CD14-positive monocyte (primary cell): ENCODE results near the gene PRTN3. TPM values are rescaled to one million over a fixed set of nuclear protein-coding genes. Genes with fewer than 3 reads are reported as not detected.
A peak's percentile ranks its signal among the peaks of the same experiment; 100 is the strongest.

Experiments used
- DNase-seq, 3 donors: peaks; one replicate each; pipeline ENCODE4 v3.0.0-alpha.2; 2011 to 2022
- H2AFZ ChIP-seq: 2 replicates; pipeline ENCODE4 v1.6.0; 2012; ENCODE audit warnings: mild to moderate bottlenecking, low read depth, low read length, inconsistent platforms; ENCODE audit not compliant: insufficient read depth, poor library complexity, severe bottlenecking
- H3K27ac ChIP-seq, 2 donors: 1 replicate in 1 of 2; 2 replicates in 1 of 2; pipeline ENCODE4 v1.5.1; 2012 to 2013; ENCODE audit warnings: low read length in 2 of 2, control low read depth in 1 of 2, inconsistent platforms in 1 of 2, low read depth in 1 of 2, mild to moderate bottlenecking in 1 of 2
- H3K27me3 ChIP-seq, 2 donors: one replicate each; pipeline versions ENCODE4 v1.6.0 to v1.6.1; 2011 to 2013; ENCODE audit warnings: low read length in 2 of 2; ENCODE audit not compliant: control insufficient read depth in 2 of 2, insufficient read depth in 2 of 2
- H3K36me3 ChIP-seq, 2 donors: replicated peaks in 1 of 2; 1 replicate in 1 of 2; 2 replicates in 1 of 2; pipeline versions ENCODE4 v1.5.1 to v1.6.1; 2012 to 2013; ENCODE audit warnings: low read length in 2 of 2, control low read depth in 1 of 2, inconsistent platforms in 1 of 2, mild to moderate bottlenecking in 1 of 2; ENCODE audit not compliant: insufficient read depth in 2 of 2, control insufficient read depth in 1 of 2
- H3K4me1 ChIP-seq, 2 donors: 1 replicate in 1 of 2; 2 replicates in 1 of 2; pipeline versions ENCODE4 v1.5.1 to v1.6.1; 2012 to 2013; ENCODE audit warnings: low read length in 2 of 2, control low read depth in 1 of 2, inconsistent platforms in 1 of 2, mild to moderate bottlenecking in 1 of 2, moderate library complexity in 1 of 2; ENCODE audit not compliant: insufficient read depth in 2 of 2, control insufficient read depth in 1 of 2
- H3K4me2 ChIP-seq: replicated peaks from 2 replicates; pipeline ENCODE3; 2012; ENCODE audit warnings: low read length, moderate library complexity, mild to moderate bottlenecking; ENCODE audit not compliant: poor library complexity, severe bottlenecking; ENCODE audit errors: extremely low read depth
- H3K4me3 ChIP-seq, 3 experiments: fragments of 200-600 bp in 1 of 3; sonication (generic) in 1 of 3; replicated peaks in 1 of 3; 1 replicate in 2 of 3; 2 replicates in 1 of 3; pipeline ENCODE4 v1.5.1; 2011 to 2013; ENCODE audit warnings: low read length in 3 of 3, mild to moderate bottlenecking in 3 of 3, control low read depth in 2 of 3, low read depth in 2 of 3, inconsistent platforms in 1 of 3, moderate library complexity in 1 of 3
- H3K79me2 ChIP-seq: 2 replicates; pipeline ENCODE4 v1.6.0; 2012; ENCODE audit warnings: mild to moderate bottlenecking, control low read depth, inconsistent platforms, low read length, moderate library complexity; ENCODE audit not compliant: insufficient read depth
- H3K9ac ChIP-seq: 2 replicates; pipeline ENCODE4 v1.6.0; 2017; ENCODE audit warnings: low read length, mild to moderate bottlenecking; ENCODE audit not compliant: insufficient read depth, poor library complexity, severe bottlenecking
- H3K9me3 ChIP-seq, 2 donors: replicated peaks in 1 of 2; 1 replicate in 1 of 2; 2 replicates in 1 of 2; pipeline versions ENCODE4 v1.5.1 to v1.6.1; 2012 to 2013; ENCODE audit warnings: low read length in 2 of 2, control low read depth in 1 of 2; ENCODE audit not compliant: control insufficient read depth in 1 of 2, insufficient read depth in 1 of 2
- H4K20me1 ChIP-seq: 2 replicates; pipeline ENCODE4 v1.6.0; 2012; ENCODE audit warnings: mild to moderate bottlenecking, low read length, control low read depth, moderate library complexity; ENCODE audit not compliant: insufficient read depth
- H3K27ac Mint-ChIP-seq, 7 donors: one replicate each; pipeline ENCODE4 v1.8.0; 2020; ENCODE audit warnings: mild to moderate bottlenecking in 7 of 7, mixed read lengths in 7 of 7, moderate library complexity in 6 of 7, inconsistent platforms in 2 of 7
- H3K27me3 Mint-ChIP-seq, 3 donors: one replicate each; pipeline ENCODE4 v1.8.0; 2021 to 2022; ENCODE audit warnings: low read depth in 3 of 3, mild to moderate bottlenecking in 3 of 3, mixed read lengths in 3 of 3, moderate library complexity in 3 of 3, inconsistent platforms in 1 of 3
- H3K36me3 Mint-ChIP-seq, 2 donors: one replicate each; pipeline ENCODE4 v1.8.0; 2020; ENCODE audit warnings: mixed read lengths in 2 of 2, inconsistent platforms in 1 of 2, mild to moderate bottlenecking in 1 of 2
- H3K4me1 Mint-ChIP-seq: one replicate; pipeline ENCODE4 v1.8.0; 2020; ENCODE audit warnings: mild to moderate bottlenecking, mixed read lengths
- H3K4me3 Mint-ChIP-seq, 2 donors: one replicate each; pipeline ENCODE4 v1.8.0; 2020; ENCODE audit warnings: mild to moderate bottlenecking in 2 of 2, mixed read lengths in 2 of 2, moderate library complexity in 1 of 2
- H3K9me3 Mint-ChIP-seq, 7 donors: one replicate each; pipeline ENCODE4 v1.8.0; 2020 to 2022; ENCODE audit warnings: mixed read lengths in 7 of 7, mild to moderate bottlenecking in 6 of 7, moderate library complexity in 6 of 7, inconsistent platforms in 2 of 7
- CTCF ChIP-seq: fragments of 200-600 bp; IDR thresholded peaks from one replicate; pipeline ENCODE4 v1.8.0; 2022; ENCODE audit warnings: antibody characterized with exemption, mild to moderate bottlenecking
- WGBS: methylation state at CpG from one replicate; pipeline ENCODE4 v1.1.5; 2013; ENCODE audit warnings: missing lambda C conversion rate; ENCODE audit not compliant: insufficient coverage; 5-methylcytosine and 5-hydroxymethylcytosine counted together
- intact Hi-C, 2 donors: fragments of 100-400 bp; cut with micrococcal nuclease; formaldehyde crosslinking; loops; one replicate each; pipeline versions ENCODE4 v1.15.0 to v1.15.1; 2023
- polyA plus RNA-seq, 3 donors: library from polyadenylated mRNA; depleted of rRNA in 1 of 3; unstranded in 2 of 3; stranded (reverse) in 1 of 3; fragments of 300-500 nt in 2 of 3; fragments of >200 nt in 1 of 3; fragmentation: Illumina TruSeq in 2 of 3; gene quantifications; 1 replicate in 2 of 3; 2 replicates in 1 of 3; pipeline ENCODE4 v1.2.3, GENCODE V29; 2012 to 2021

Gene PRTN3
- polyA plus RNA-seq, 3 donors, result 0.11 TPM; not detected in 2

- H3K4me1 Mint-ChIP-seq, result peaks cover 28% of the 10 kb centered on the region
- H3K27ac Mint-ChIP-seq, result peak overlapping the region; percentile 45 to 91 (median 77)
- H3K4me1 ChIP-seq, result peaks cover 40 to 47% of the 10 kb centered on the region in 2 donors
- H4K20me1 ChIP-seq, result peaks cover 50% of the 10 kb centered on the region
- H2AFZ ChIP-seq, result no peak overlapping the region
- no peaks in the 10 kb centered on the region for H3K9me3 ChIP-seq
- intact Hi-C loops, result loop anchor here in 1 of 2 donors (2.0 to 5.0 kb wide), 2 partner anchors 95 to 135 kb away; partner anchors contain the start of gene RNF126
- peaks cover 55% of the 10 kb centered on the region for H3K79me2 ChIP-seq
- H3K36me3 ChIP-seq, result peaks cover 19 to 28% of the 10 kb centered on the region in 2 donors
- peak overlapping the region; percentile 66 to 73 for H3K27ac ChIP-seq
- peak overlapping the region; percentile 96 for H3K4me2 ChIP-seq
- H3K27me3 Mint-ChIP-seq, result peaks cover 0 to 1% (median 0%) of the 10 kb centered on the region in 3 donors
- no peaks in the 10 kb centered on the region for H3K27me3 ChIP-seq
- peaks cover 0 to 1% (median 0%) of the 10 kb centered on the region in 7 donors for H3K9me3 Mint-ChIP-seq
- no peak for TF ChIP-seq CTCF
- peaks cover 7 to 28% of the 10 kb centered on the region in 2 donors for H3K36me3 Mint-ChIP-seq
- WGBS, result under 1% methylated on average over 125 of the region's 129 CpGs
- peak; percentile 76 to 90 (median 87) for DNase-seq
- H3K4me3 ChIP-seq, result peak overlapping the region; percentile 85 to 97 (median 88)
- H3K4me3 Mint-ChIP-seq, result peak overlapping the region; percentile 85 to 93
- peak overlapping the region; percentile 83 for H3K9ac ChIP-seq
These were observed 43.0 kb upstream of the PRTN3 start for GRCh38 chr19:797528-798414.

- Mint-ChIP-seq H3K4me1 (peaks cover 28% of the 10 kb centered on the region), H3K4me3 (peak overlapping the region; percentile 85 to 93), H3K27me3 (peaks cover 0 to 1% (median 0%) of the 10 kb centered on the region in 3 donors), H3K27ac (peak overlapping the region; percentile 60 to 94 (median 78)), H3K9me3 (peaks cover 0 to 1% (median 0%) of the 10 kb centered on the region in 7 donors), H3K36me3 (peaks cover 9 to 36% of the 10 kb centered on the region in 2 donors)
- no peaks in the 10 kb centered on the region for H3K9me3 ChIP-seq
- DNase-seq, result no peak
- TF ChIP-seq CTCF, result no peak
- H4K20me1 ChIP-seq, result peaks cover 57% of the 10 kb centered on the region
- intact Hi-C loops, result loop anchor here in 1 of 2 donors (5.0 kb wide), 1 partner anchor 136 kb away; the partner anchor contains the start of gene RNF126
- peaks cover 63% of the 10 kb centered on the region for H3K79me2 ChIP-seq
- peak overlapping the region; percentile 83 for H3K9ac ChIP-seq
- H3K4me2 ChIP-seq, result peak overlapping the region; percentile 96
- H3K27ac ChIP-seq, result peak overlapping the region; percentile 46 to 73
- H3K36me3 ChIP-seq, result peaks cover 22 to 35% of the 10 kb centered on the region in 2 donors
- under 1% methylated on average over 42 of the region's 44 CpGs for WGBS
- H3K4me3 ChIP-seq, result peak overlapping the region; percentile 85 to 97 (median 88)
- H3K4me1 ChIP-seq, result peaks cover 40 to 47% of the 10 kb centered on the region in 2 donors
- H2AFZ ChIP-seq, result no peak overlapping the region
- H3K27me3 ChIP-seq, result no peaks in the 10 kb centered on the region
These were observed 42.3 kb upstream of the PRTN3 start for GRCh38 chr19:798415-799075.
